Stimulated activated CD4-positive, alpha-beta T cell treated with anti-CD3 and anti-CD28 coated beads, TNF-alpha, amount 100 ng/mL, for 1 hour (primary cell): ENCODE results near the gene YWHAG.
"Not testable (repeated sequence)": the region's sequence is repeated elsewhere in the genome, so short reads cannot be mapped to it uniquely, and the experiment has no call there.

ENCODE experiments used
- DNase-seq, 3 donors: peaks; one replicate each; pipeline ENCODE4 v3.0.0-alpha.2; 2020; ENCODE audit warnings: low read depth in 3 of 3, low spot score in 1 of 3

Gene YWHAG

GRCh38 chr7:76358481-76359110, at the start of gene YWHAG:
Gene YWHAG (minus strand): TSS chr7:76358991. CDS start chr7:76358808, 183 bp downstream.
- DNase-seq, result peak; percentile 77 to 88 (median 82)

GRCh38 chr7:76408121-76408560, 49.4 kb upstream of the YWHAG start:
- DNase-seq, result no peak

GRCh38 chr7:76407718-76408117, 48.9 kb upstream of the YWHAG start:
- no peak for DNase-seq

- DNase-seq, result no peak
Measured at GRCh38 chr7:76405738-76406137, 46.9 kb upstream of the YWHAG start.

- DNase-seq, result no peak
Measured at GRCh38 chr7:76403780-76404494, 45.1 kb upstream of the YWHAG start.

- not testable (repeated sequence) for DNase-seq
Measured at GRCh38 chr7:76403097-76403496, 44.3 kb upstream of the YWHAG start.

- DNase-seq, result no peak
Measured at GRCh38 chr7:76400248-76400647, 41.5 kb upstream of the YWHAG start.

GRCh38 chr7:76397409-76398183, 38.8 kb upstream of the YWHAG start:
- DNase-seq, result peak; percentile 49 to 86 (median 60)

- no peak for DNase-seq
Measured at GRCh38 chr7:76396864-76397263, 38.1 kb upstream of the YWHAG start.

GRCh38 chr7:76395965-76396726, 37.4 kb upstream of the YWHAG start:
- DNase-seq, result no peak

GRCh38 chr7:76395605-76395964, 36.8 kb upstream of the YWHAG start:
- DNase-seq, result not testable (repeated sequence)

GRCh38 chr7:76394957-76395356, 36.2 kb upstream of the YWHAG start:
- no peak for DNase-seq

- peak; percentile 72 to 88 (median 88) for DNase-seq
Measured at GRCh38 chr7:76393116-76394031, 34.6 kb upstream of the YWHAG start.

- no peak for DNase-seq
Measured at GRCh38 chr7:76392531-76393115, 33.8 kb upstream of the YWHAG start.

- DNase-seq, result no peak
Measured at GRCh38 chr7:76390092-76390491, 31.3 kb upstream of the YWHAG start.

GRCh38 chr7:76387789-76388188, 29.0 kb upstream of the YWHAG start:
- not testable (repeated sequence) for DNase-seq

- DNase-seq, result no peak
Measured at GRCh38 chr7:76386691-76387260, 28.0 kb upstream of the YWHAG start.

- DNase-seq, result no peak
Measured at GRCh38 chr7:76383089-76383944, 24.5 kb upstream of the YWHAG start.
